ENCODE results near the gene TSPAN13. TPM values are rescaled to one million over a fixed set of nuclear protein-coding genes. Genes with fewer than 3 reads are reported as not detected.

Gene TSPAN13
- total and polyA plus RNA-seq, 2 of the 8 experiments (the other 6 are each of a cell fraction or from before 2014, with no cell fraction given) = 15.3 to 28.1 TPM

DNA sequence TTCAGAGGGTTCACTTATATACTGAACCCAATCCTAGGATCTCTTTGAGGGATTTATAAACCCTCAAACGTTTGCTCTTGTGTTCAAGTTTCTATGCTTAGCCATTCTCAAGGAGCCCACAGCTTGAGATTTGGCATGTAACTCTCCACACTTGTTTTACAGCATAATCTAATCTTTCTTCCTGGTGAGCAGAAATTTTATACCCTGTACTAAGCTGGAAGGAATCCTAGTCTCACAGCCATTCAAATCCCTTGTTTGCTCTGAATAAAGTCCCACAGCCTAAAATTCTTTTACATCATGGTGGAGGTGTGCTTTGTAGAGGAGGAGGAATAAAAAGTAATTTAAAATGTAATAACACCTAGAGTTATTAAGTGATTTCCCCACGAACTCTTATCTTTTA is 56.6 kb downstream of the TSPAN13 start:
- DNase-seq (ENCODE audit: low read depth in 1 of 2, low spot score in 2 of 2) (no peak), FAIRE-seq (no peak)
- Histone ChIP-seq H3K14ac (ENCODE audit: insufficient read length) (no peak overlapping the region), H2BK15ac (ENCODE audit: low read length) (no peak overlapping the region), H3K9me3 (ENCODE audit: insufficient read depth in 2 of 2, low read depth in 1 of 2, low read length in 1 of 2) (no peaks in the 10 kb centered on the region), H4K20me1 (replicated peaks in 1 of 2; ENCODE audit: control insufficient read depth in 1 of 2, insufficient read depth in 2 of 2, low read length in 2 of 2) (no peaks in the 10 kb centered on the region), H3K18ac (ENCODE audit: extremely low read depth, low read length) (no peak overlapping the region), H2AFZ (ENCODE audit: low read length) (no peak overlapping the region), H3K4me2 (ENCODE audit: insufficient read depth in 1 of 2, low read depth in 2 of 2, low read length in 2 of 2) (no peak overlapping the region), H3K56ac (replicated peaks; ENCODE audit: insufficient read length, low read depth, low read length) (no peak overlapping the region), H3K36me3 (ENCODE audit: control insufficient read depth in 2 of 4, insufficient read depth in 4 of 4, low read length in 3 of 4) (no peaks in the 10 kb centered on the region), H3K4me3 (ENCODE audit: extremely low read depth in 1 of 4, insufficient read depth in 2 of 4, low read depth in 3 of 4, low read length in 4 of 4) (no peak overlapping the region), H3K79me1 (ENCODE audit: low read depth, low read length) (no peaks in the 10 kb centered on the region), H3K4me1 (replicated peaks in 1 of 4; ENCODE audit: control insufficient read depth in 3 of 4, insufficient read depth in 4 of 4, low read length in 3 of 4) (no peaks in the 10 kb centered on the region), H3K27me3 (replicated peaks in 1 of 4; ENCODE audit: control insufficient read depth in 3 of 4, extremely low read depth in 1 of 4, insufficient read depth in 3 of 4, low read length in 3 of 4) (no peaks in the 10 kb centered on the region), H3K9ac (replicated peaks in 1 of 4; ENCODE audit: extremely low read depth in 1 of 4, low read depth in 3 of 4, low read length in 3 of 4) (no peak overlapping the region), H3K4ac (replicated peaks; ENCODE audit: insufficient read length, low read depth, low read length) (no peak overlapping the region), H2BK20ac (ENCODE audit: low read length) (no peak overlapping the region), H4K5ac (ENCODE audit: insufficient read length, low read depth, low read length) (no peak overlapping the region), H2BK12ac (ENCODE audit: low read depth, low read length) (no peak overlapping the region), H4K91ac (replicated peaks; ENCODE audit: insufficient read length, low read length) (no peak overlapping the region), H3K23me2 (ENCODE audit: low read depth, low read length) (no peaks in the 10 kb centered on the region), H4K8ac (ENCODE audit: extremely low read depth, insufficient read depth, low read length) (no peak overlapping the region), H2BK120ac (replicated peaks; ENCODE audit: low read depth, low read length) (no peak overlapping the region), H3K23ac (ENCODE audit: insufficient read length) (no peak overlapping the region), H2AK5ac (ENCODE audit: low read depth, low read length) (no peak overlapping the region), H2BK5ac (ENCODE audit: low read depth, low read length) (no peak overlapping the region), H3K27ac (ENCODE audit: low read depth, low read length) (no peak overlapping the region), H3K79me2 (ENCODE audit: control insufficient read depth in 1 of 2, insufficient read depth in 2 of 2, low read length in 2 of 2) (no peaks in the 10 kb centered on the region)
- TF ChIP-seq RFX5 (IDR thresholded peaks at IDR 0.05; ENCODE audit: borderline replicate concordance, low read depth, low read length) (no peak), NRF1 (IDR thresholded peaks at IDR 0.05; ENCODE audit: low read depth, low read length) (no peak), RNF2 (IDR thresholded peaks at IDR 0.05; ENCODE audit: borderline replicate concordance, low read depth, low read length, missing control alignments, poor library complexity, severe bottlenecking) (no peak), SUZ12 (IDR thresholded peaks at IDR 0.05; ENCODE audit: low read length) (no peak), SP4 (IDR thresholded peaks at IDR 0.05; ENCODE audit: low read length) (no peak), HDAC6 (IDR thresholded peaks at IDR 0.05; ENCODE audit: low read depth, low read length) (no peak), FOSL1 (IDR thresholded peaks at IDR 0.05; ENCODE audit: insufficient read depth, low read depth, low read length) (no peak), RBBP5 (IDR thresholded peaks at IDR 0.05; ENCODE audit: borderline replicate concordance, low read depth, low read length) (no peak)
- WGBS, 2 experiments (ENCODE audit: extremely low coverage in 1 of 2, insufficient coverage in 1 of 2, insufficient read length in 1 of 2, insufficient replicate concordance in 2 of 2, low coverage in 1 of 2, low lambda C conversion rate in 2 of 2, missing lambda C conversion rate in 1 of 2) = 82% methylated on average over 2 of the region's 2 CpGs; no CpG with 5 or more reads in 1 of the 2 experiments
- ChIA-PET POLR2A (ENCODE audit: partially characterized antibody) (no interaction called here), CTCF (ENCODE audit: partially characterized antibody) (interaction anchor here (2.2 kb wide), 1 partner anchor 9 kb away, joined by 16 read pairs; no protein-coding TSS in a partner anchor)
